Activated CD4-positive, CD25-positive, alpha-beta regulatory T cell treated with anti-CD3 and anti-CD28 coated beads, Interleukin-2, amount 50 U/mL, for 72 hours (primary cell): ENCODE results near the gene NKRF.
A peak's percentile ranks its signal among the peaks of the same experiment; 100 is the strongest.
"Not testable (repeated sequence)": the region's sequence is repeated elsewhere in the genome, so short reads cannot be mapped to it uniquely, and the experiment has no call there.

Experiments
- DNase-seq: peaks from one replicate; pipeline ENCODE4 v3.0.0; 2021

Gene NKRF

GRCh38 chrX:119606280-119607017 is at the start of gene NKRF:
Gene NKRF (minus strand): TSS chrX:119606424.
- DNase-seq = peak; percentile 85

DNA sequence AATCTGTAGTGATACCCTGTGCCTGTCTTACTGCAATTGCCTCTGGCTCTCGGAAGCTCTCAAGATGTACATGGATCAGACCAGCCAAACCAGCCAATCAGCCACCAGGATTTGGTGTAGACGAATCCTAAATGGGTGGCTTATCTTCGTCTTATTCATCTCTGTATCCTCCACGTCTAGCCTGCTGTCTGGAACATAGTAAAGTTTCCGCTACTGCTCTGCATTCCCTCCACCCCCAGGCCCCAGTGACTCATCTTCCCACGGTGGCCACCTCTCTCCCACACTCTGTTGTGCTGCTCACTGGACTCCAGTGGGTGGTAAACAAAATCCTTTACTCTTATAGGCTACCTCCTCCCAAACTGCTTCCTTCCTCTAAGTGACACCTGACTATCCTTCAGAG is 48.9 kb upstream of the NKRF start:
- DNase-seq = peak; percentile 50

- DNase-seq = no peak
Observed at GRCh38 chrX:119654112-119654531, 47.9 kb upstream of the NKRF start.

DNA sequence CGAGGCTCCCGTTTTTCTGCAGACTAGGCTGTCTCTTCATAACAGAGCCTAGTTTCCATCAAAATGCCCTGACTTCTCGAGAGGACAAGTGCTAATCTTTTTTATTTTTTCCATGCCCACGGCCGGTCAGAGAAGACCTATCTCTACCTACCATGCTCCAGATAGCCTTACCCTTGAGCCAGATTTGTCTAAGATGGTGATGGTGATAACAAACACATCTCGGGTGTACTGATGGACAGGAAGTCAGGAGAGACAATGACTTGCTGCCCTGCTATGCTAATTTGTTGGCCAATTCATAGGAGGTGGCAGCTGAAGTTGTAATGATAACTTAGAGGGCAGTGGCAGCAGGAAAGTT is 42.2 kb upstream of the NKRF start:
- DNase-seq = no peak

GRCh38 chrX:119647552-119648420 is 41.6 kb upstream of the NKRF start:
- DNase-seq = peak; percentile 65

DNA sequence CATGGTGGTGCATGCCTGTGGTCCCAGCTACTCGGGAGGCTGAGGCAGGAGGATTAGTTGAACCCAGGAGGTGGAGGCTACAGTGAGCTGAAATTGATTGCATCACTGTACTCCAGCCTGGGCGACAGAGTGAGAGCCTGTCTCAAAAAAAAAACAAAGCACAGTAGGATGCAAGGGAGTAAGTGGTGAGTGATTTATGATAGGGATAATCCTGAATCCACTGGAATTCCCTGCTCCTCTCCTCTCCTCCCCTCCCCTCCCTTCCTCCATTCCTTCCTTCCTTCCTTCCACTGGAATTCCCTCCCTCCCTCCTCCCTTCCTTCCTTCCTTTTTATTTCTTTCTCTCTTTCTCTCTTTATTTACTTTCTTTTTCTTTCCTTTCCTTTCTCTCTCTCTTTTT is 40.9 kb upstream of the NKRF start:
- DNase-seq = no peak

DNA sequence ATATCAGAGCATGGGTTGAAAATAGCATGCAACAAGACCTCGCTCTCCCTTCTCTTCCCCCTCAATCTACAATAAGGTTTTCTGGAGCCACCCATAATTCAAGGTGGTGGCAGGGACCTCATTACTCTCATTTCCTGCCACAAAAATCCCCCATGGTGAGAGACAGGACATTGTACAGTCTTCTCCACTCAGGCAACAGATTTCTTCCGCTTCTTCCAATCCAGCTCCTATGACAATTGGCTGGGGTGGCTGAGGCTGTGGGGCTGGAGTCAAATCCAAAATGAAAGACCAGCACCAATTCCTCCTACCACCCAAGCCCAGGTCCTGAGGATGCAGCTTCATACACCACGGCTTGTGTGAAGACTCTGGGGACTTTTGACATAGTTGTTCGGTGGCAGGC is 40.3 kb upstream of the NKRF start:
- DNase-seq = no peak

DNA sequence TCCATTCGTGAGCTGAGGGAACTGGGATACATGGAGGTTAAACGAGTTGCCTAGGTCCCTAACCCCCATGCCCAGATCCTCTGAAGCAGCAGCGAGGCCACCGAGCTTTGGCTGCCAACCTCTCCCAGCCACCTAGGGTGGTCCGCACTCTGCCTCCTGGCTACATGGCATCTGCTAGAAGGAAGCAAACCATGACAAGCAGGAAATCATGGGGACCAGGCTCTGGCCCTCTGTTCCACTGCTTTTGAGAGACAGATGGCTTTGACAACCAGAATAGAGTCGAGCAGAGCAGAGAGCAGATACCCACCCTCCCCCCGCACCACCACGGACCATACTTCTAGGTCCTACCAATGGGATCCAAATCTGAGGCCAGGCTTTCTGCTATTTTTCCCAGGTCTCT is 37.5 kb upstream of the NKRF start:
- no peak for DNase-seq

DNA sequence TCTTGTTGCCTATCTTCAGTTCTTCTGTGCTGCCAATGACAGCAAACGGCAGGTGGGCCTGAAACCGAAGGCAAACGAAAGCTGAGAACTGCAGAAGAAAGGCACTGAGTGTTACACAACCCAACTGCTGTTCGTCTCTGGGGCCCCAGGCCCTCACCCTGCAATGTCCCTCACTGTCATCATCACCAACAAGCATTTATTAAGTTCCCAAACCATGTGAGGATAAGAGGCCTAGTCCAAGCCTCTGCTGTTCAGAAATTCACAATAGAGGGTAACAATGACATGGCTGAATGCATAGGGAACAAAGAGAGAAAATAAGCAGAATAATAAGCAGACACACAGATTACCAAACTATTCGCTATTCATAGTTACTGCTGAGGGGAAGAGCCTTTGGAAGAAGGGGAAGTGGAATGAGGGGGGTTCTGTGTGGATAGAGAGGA is 34.5 kb upstream of the NKRF start:
- no peak for DNase-seq

DNA sequence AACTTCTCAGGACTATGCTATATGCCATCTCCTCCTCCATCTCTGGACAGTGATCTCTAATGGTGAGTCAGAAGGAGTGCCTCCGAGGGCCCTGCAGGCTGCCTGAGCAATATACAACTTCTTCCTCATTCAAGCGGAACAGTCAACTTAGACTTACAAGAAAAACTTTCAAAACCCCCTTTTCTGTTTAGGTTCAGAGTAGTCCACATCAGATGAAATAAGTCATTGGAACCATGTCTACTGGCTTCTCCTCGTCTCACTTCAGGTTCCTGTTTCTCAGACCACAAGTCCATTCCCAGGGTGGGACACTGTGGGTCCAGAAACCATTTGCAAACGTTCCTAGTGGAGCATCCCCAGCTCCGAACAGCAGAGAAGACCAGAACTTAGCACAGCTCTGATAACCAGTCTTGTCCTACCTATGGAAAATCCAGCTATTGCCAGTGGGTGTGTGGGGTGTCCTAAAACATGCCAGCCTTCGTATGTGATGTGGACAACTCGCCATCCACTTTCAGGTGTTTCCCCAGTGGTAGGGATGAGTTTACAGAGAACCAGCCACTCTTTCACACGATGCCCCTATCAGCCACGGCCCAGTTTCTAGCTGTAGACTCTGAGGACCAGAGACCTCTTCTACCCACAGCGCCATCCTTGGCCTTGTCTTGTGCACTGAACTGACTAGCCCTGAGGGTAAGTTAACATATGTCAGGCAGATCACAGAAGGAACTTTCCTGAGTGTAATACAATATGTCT is 32.7 kb upstream of the NKRF start:
- no peak for DNase-seq

- not testable (repeated sequence) for DNase-seq
Observed at GRCh38 chrX:119637421-119637820, 31.2 kb upstream of the NKRF start.

- DNase-seq = no peak
Observed at GRCh38 chrX:119636419-119636818, 30.2 kb upstream of the NKRF start.

DNA sequence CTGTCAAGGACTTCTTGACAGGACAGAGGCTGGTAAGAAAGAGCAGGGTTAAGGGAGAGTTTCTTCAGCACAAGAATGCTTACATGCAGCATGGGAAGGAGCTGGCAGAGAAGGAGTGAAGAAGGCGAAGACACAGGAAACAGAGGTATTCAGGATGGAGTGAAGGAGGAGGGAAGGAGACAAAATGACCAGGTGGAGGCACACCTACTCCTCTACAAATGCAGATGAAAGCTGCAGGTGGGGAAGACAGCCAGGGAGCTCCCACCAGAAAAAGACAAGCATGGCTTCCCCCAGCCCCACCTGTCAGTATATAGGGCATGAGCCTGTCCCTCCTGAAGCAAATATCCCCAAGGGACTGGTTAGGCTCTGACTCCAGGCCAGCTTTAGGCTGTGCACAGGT is 29.6 kb upstream of the NKRF start:
- no peak for DNase-seq

- DNase-seq = no peak
Observed at GRCh38 chrX:119635179-119635578, 29.0 kb upstream of the NKRF start.

DNA sequence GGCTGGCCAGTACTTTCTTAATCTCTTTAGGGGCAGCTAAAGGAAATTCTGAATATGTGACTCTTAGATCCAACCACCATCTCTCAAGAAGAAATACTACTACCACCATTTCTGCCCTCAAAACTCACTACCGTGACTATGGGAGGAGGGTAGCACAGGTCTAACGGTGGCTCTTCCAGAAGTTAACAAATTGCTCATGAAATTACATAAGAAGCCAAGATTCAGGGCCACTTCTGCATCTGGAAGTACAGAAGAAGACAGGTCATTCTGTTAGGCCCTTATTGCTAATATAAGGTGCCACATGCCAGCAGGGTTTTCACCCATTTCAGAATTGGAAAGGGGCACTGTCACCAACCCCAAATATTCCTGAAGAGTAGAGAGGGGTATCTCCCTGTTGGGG is 19.6 kb upstream of the NKRF start:
- no peak for DNase-seq

- DNase-seq = no peak
Observed at GRCh38 chrX:119624951-119625668, 18.9 kb upstream of the NKRF start.

DNA sequence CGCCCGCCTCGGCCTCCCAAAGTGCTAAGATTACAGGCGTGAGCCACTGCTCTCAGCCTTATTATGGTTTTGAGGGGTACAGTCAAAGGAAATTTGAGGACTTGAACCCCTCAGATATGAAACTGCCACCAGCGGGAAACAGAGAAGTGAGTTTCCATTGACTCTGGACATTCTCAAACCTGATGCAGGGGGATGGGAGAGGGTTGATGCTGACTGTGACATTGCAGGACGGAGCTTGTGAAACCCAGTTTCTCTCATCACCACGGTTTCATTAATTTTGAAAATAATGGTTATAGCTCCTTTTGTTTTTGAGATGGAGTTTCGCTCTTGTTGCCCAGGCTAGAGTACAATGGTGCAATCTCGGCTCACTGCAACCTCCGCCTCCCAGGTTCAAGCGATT is 18.2 kb upstream of the NKRF start:
- no peak for DNase-seq

GRCh38 chrX:119622356-119623232 is 16.4 kb upstream of the NKRF start:
- DNase-seq = no peak

DNA sequence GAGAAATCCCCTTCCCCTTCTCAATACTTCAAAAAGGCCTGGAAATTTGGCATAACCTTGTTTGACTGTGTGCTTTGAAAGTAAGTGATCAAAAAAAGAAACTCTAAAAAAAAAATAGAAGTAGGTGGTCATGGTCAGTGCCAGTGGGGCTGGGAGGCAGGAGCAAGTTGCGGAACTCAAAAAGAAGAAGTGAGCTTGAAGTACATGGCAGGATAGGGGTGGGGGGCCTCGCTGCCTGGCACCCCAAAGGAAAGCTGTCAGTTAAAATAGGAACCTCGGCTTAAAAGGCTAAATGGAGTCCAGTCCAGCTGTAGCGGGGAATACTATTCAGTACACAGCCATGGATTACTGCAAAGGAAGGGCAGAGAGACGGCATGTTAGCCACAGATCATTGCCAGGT is 12.2 kb upstream of the NKRF start:
- no peak for DNase-seq

DNA sequence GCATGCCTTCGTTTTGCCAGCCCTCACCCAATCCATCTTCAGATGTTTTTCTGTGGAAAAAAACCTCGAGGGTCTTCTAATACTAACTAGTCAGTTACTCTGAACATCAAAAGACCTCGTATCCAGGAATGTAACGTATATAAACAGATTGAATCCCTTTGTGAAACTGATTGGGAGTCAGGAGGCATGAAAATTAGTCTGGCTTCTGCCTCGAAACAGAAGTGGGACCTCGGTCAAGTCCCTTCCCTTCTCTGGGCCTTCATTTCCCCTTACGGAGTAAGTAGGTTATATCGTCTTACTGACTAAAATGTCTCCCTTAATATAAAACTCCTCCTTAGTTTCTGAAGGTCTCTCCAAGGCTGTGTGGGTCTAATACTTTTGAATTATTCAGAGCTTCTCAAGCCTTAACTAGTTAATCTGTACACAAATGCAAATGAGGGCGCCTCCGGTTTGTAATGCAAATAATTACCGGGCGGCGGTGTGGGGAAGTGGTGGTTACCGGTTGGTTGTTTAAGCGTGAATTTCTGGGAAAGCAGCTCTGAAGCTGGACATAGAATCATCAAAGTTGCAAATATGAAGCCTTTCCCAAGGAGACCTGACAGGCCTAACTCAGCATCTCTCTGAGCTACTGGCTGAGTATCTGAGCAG is 11.4 kb upstream of the NKRF start:
- DNase-seq = no peak

GRCh38 chrX:119614776-119615175 is 8.6 kb upstream of the NKRF start:
- DNase-seq = no peak
